Measurements from ENCODE around the gene PDYN.
A peak's percentile ranks its signal among the peaks of the same experiment; 100 is the strongest.

The PDYN gene

DNA sequence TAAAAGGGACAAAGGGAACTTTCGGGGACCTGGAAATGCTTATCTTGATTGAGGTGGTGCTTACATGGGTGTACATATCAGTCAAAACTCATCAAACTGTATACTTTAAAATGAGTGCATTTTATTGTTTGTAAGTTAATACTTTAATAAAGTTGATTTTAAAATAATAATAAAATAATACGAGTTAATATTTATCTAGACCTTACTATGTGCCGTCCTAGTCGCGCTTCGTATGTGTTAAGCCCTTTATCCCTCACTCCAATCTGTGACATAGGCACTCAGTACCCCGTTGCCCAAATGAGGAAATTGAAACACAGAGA lies 47.5 kb downstream of the PDYN start:
- Histone ChIP-seq H3K27me3 (peaks cover 0 to 19% of the 10 kb centered on the region in 2 donors), H3K9me3 (no peaks in the 10 kb centered on the region), H3K36me3 (no peaks in the 10 kb centered on the region), H3K4me1 (peaks cover 0 to 33% (median 12%) of the 10 kb centered on the region in 4 donors), H3K27ac (no peak overlapping the region), H3K4me3 (peak overlapping the region; percentile 28 to 40)
- intact Hi-C loops (cut with DNase I; ENCODE audit: low total_unique reads): no loop called here
- no peak for DNase-seq
- TF ChIP-seq CTCF (IDR thresholded peaks at IDR 0.05): no peak

GRCh38 chr20:1945660-1946059 lies 48.2 kb downstream of the PDYN start:
- no peaks in the 10 kb centered on the region for H3K36me3 ChIP-seq
- no peak for TF ChIP-seq CTCF (IDR thresholded peaks at IDR 0.05)
- H3K27me3 ChIP-seq: peaks cover 0 to 19% of the 10 kb centered on the region in 2 donors
- intact Hi-C loops (cut with DNase I; ENCODE audit: low total_unique reads): no loop called here
- no peak overlapping the region for H3K4me3 ChIP-seq
- peaks cover 0 to 36% (median 14%) of the 10 kb centered on the region in 4 donors for H3K4me1 ChIP-seq
- DNase-seq: no peak
- H3K9me3 ChIP-seq: no peaks in the 10 kb centered on the region
- no peak overlapping the region for H3K27ac ChIP-seq

GRCh38 chr20:1945134-1945618 lies 48.7 kb downstream of the PDYN start:
- TF ChIP-seq CTCF (IDR thresholded peaks at IDR 0.05): no peak
- Histone ChIP-seq H3K4me1 (peaks cover 0 to 36% (median 14%) of the 10 kb centered on the region in 4 donors), H3K4me3 (no peak overlapping the region), H3K27ac (no peak overlapping the region), H3K36me3 (no peaks in the 10 kb centered on the region), H3K27me3 (peaks cover 0 to 19% of the 10 kb centered on the region in 2 donors), H3K9me3 (no peaks in the 10 kb centered on the region)
- intact Hi-C loops (cut with DNase I; ENCODE audit: low total_unique reads): no loop called here
- peak; percentile 82 to 87 for DNase-seq

DNA sequence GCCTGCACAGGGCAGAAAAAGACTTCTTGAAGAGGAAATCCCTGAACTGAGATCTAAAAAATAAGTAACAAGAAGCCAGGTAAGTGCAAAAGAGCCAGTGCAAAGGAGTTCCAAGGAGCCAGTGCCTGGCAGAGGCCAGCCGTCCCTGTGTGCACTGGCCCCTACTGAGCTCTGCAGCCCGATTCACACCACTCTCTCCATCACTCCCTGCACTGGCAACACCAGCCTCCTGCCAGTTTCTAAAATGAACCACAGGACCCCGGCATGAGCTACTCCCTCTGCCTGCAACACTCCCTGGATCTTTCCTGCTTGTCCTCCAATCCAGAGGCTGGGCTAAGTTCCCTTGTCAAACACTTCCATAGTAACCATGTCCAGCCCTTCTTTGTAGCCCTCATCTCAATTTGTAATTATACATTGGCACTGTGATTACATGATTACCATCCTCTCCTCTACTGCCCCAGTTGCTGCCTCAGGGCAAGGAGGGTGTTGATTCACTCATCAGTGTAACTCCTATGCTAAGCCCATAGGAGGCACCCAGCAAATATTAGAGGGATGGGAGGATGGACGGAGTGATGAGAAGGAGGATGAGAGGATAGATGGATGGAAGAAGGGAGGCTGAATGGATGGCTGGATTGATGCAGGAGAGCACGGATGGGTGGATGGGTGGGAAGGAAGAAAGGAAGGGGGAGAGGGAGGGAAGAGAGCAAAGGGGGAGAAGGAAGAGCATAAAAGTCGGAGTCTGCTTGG lies 49.3 kb downstream of the PDYN start:
- peaks cover 0 to 19% of the 10 kb centered on the region in 2 donors for H3K27me3 ChIP-seq
- H3K36me3 ChIP-seq: no peaks in the 10 kb centered on the region
- H3K9me3 ChIP-seq: no peaks in the 10 kb centered on the region
- TF ChIP-seq CTCF (IDR thresholded peaks at IDR 0.05): no peak
- H3K4me3 ChIP-seq: no peak overlapping the region
- H3K27ac ChIP-seq: no peak overlapping the region
- intact Hi-C loops (cut with DNase I; ENCODE audit: low total_unique reads): no loop called here
- H3K4me1 ChIP-seq: peaks cover 0 to 31% (median 14%) of the 10 kb centered on the region in 4 donors
- DNase-seq: no peak

- Histone ChIP-seq H3K36me3 (peaks cover 7 to 9% (median 8%) of the 10 kb centered on the region in 3 donors), H3K27me3 (peaks cover 0 to 19% of the 10 kb centered on the region in 2 donors), H3K4me1 (peaks cover 0 to 31% (median 14%) of the 10 kb centered on the region in 4 donors), H3K27ac (no peak overlapping the region), H3K9me3 (no peaks in the 10 kb centered on the region), H3K4me3 (no peak overlapping the region)
- intact Hi-C loops (cut with DNase I; ENCODE audit: low total_unique reads): no loop called here
- peak; percentile 79 to 89 for DNase-seq
- no peak for TF ChIP-seq CTCF (IDR thresholded peaks at IDR 0.05)
Measured at GRCh38 chr20:1943275-1944002, 50.4 kb downstream of the PDYN start.
